Osteocyte (in vitro differentiated cells): ENCODE results near the gene MSH3. TPM values are rescaled to one million over a fixed set of nuclear protein-coding genes. Genes with fewer than 3 reads are reported as not detected.

Experiments used
- DNase-seq: peaks from one replicate; pipeline ENCODE4 v3.0.0; 2021; ENCODE audit warnings: mixed read lengths; ENCODE audit not compliant: unreplicated experiment; ENCODE audit errors: extremely low spot score
- H3K27ac Mint-ChIP-seq: one replicate; pipeline ENCODE4 v1.8.0; 2021; ENCODE audit warnings: mild to moderate bottlenecking, mixed read lengths; ENCODE audit not compliant: unreplicated experiment
- H3K27me3 Mint-ChIP-seq: one replicate; pipeline ENCODE4 v1.8.0; 2021; ENCODE audit warnings: mixed read lengths; ENCODE audit not compliant: unreplicated experiment
- H3K36me3 Mint-ChIP-seq: one replicate; pipeline ENCODE4 v1.8.0; 2021; ENCODE audit warnings: mixed read lengths; ENCODE audit not compliant: unreplicated experiment
- H3K4me1 Mint-ChIP-seq: one replicate; pipeline ENCODE4 v1.8.0; 2021; ENCODE audit warnings: mixed read lengths; ENCODE audit not compliant: unreplicated experiment
- H3K4me3 Mint-ChIP-seq: one replicate; pipeline ENCODE4 v1.8.0; 2021; ENCODE audit warnings: mild to moderate bottlenecking, moderate library complexity, mixed read lengths; ENCODE audit not compliant: unreplicated experiment
- H3K9me3 Mint-ChIP-seq: one replicate; pipeline ENCODE4 v1.8.0; 2021; ENCODE audit warnings: mixed read lengths; ENCODE audit not compliant: unreplicated experiment
- total RNA-seq: library from RNA; stranded (reverse); gene quantifications from 2 replicates; pipeline ENCODE4 v1.2.1, GENCODE V29; 2021
- TF ChIP-seq, protein P1 (sequence below): fragments of 200-600 bp; sonication (generic); IDR thresholded peaks from 2 replicates; pipeline ENCODE4 v1.5.0; 2021; ENCODE audit warnings: antibody characterized with exemption, mild to moderate bottlenecking, moderate library complexity

Gene MSH3
- total RNA-seq, 1 donor from 2014 or later, result 14.8 TPM

DNA sequence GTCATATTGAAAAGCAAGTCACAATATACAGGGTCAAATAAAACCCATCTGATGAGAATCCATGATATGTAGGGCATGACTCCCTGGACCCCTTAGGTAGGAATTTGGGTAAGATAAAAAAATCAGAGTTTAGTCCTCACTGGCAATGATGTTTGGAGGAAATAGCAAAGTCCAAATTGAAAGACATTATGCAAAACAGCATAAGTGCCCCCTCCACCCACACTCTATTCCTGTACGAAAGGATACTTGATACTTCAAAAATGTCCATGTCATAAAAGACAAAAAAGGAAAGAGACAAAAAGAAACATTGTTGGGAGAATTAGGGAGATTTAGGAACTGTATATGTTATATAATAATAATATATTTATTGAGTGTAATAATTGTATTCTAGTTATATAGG, 209.7 kb downstream of the MSH3 start:
- DNase-seq, result no peak
- H3K4me1 Mint-ChIP-seq, result peaks cover 18% of the 10 kb centered on the region
- peaks cover 14% of the 10 kb centered on the region for H3K36me3 Mint-ChIP-seq
- H3K27ac Mint-ChIP-seq, result no peak overlapping the region
- TF ChIP-seq, protein P1, sequence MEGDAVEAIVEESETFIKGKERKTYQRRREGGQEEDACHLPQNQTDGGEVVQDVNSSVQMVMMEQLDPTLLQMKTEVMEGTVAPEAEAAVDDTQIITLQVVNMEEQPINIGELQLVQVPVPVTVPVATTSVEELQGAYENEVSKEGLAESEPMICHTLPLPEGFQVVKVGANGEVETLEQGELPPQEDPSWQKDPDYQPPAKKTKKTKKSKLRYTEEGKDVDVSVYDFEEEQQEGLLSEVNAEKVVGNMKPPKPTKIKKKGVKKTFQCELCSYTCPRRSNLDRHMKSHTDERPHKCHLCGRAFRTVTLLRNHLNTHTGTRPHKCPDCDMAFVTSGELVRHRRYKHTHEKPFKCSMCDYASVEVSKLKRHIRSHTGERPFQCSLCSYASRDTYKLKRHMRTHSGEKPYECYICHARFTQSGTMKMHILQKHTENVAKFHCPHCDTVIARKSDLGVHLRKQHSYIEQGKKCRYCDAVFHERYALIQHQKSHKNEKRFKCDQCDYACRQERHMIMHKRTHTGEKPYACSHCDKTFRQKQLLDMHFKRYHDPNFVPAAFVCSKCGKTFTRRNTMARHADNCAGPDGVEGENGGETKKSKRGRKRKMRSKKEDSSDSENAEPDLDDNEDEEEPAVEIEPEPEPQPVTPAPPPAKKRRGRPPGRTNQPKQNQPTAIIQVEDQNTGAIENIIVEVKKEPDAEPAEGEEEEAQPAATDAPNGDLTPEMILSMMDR, result no peak
- peaks cover 5% of the 10 kb centered on the region for H3K9me3 Mint-ChIP-seq
- no peak overlapping the region for H3K4me3 Mint-ChIP-seq
- no peaks in the 10 kb centered on the region for H3K27me3 Mint-ChIP-seq

DNA sequence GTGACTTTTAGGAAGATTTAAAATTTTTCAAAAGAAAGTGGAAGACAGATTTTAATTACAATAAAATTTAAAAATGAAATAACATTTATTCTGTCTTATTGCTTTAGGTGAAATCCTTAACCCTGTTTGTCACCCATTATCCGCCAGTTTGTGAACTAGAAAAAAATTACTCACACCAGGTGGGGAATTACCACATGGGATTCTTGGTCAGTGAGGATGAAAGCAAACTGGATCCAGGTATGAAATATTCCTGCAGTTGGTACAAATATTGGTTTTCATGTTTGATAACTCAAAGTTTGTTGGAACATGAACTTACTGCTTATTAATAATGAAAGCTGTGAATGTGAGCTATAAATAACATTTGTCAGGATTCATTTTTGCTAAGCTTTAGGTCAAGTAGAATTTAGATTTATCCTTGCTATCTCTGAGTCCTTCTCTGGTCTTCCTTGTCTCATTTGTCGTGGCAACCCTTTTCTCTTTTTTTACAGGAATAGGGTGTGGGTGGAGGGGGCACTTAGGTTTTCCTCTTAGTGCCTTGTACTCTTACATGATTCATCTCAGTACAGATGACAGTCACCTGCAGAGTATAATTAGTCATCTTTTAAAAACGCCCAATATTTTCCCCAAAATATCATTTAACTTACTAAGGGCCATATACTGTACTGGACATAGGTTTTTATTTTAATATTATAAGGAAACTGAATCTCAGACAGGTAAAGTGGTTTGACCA, 210.4 kb downstream of the MSH3 start:
- H3K4me1 Mint-ChIP-seq, result peaks cover 18% of the 10 kb centered on the region
- peaks cover 5% of the 10 kb centered on the region for H3K9me3 Mint-ChIP-seq
- H3K27me3 Mint-ChIP-seq, result no peaks in the 10 kb centered on the region

GRCh38 chr5:80865551-80865950, 211.1 kb downstream of the MSH3 start:
- DNase-seq, result no peak
- Mint-ChIP-seq H3K4me3 (no peak overlapping the region), H3K27ac (no peak overlapping the region), H3K9me3 (peaks cover 3% of the 10 kb centered on the region), H3K4me1 (peaks cover 16% of the 10 kb centered on the region), H3K27me3 (no peaks in the 10 kb centered on the region), H3K36me3 (peaks cover 16% of the 10 kb centered on the region)
- TF ChIP-seq, protein P1, result no peak

More for the DNA sequence above, 210.4 kb downstream of the MSH3 start:
- H3K4me3 Mint-ChIP-seq, result no peak overlapping the region
- no peak overlapping the region for H3K27ac Mint-ChIP-seq
- TF ChIP-seq, protein P1, result no peak
- peaks cover 16% of the 10 kb centered on the region for H3K36me3 Mint-ChIP-seq
- no peak for DNase-seq

- Mint-ChIP-seq H3K27me3 (no peaks in the 10 kb centered on the region), H3K27ac (no peak overlapping the region), H3K9me3 (no peaks in the 10 kb centered on the region), H3K4me1 (peaks cover 8% of the 10 kb centered on the region), H3K36me3 (peaks cover 10% of the 10 kb centered on the region), H3K4me3 (no peak overlapping the region)
- TF ChIP-seq, protein P1, result no peak
- no peak for DNase-seq
Measured at GRCh38 chr5:80866371-80866770, 211.9 kb downstream of the MSH3 start.

GRCh38 chr5:80867233-80867632, 212.8 kb downstream of the MSH3 start:
- peaks cover 8% of the 10 kb centered on the region for H3K4me1 Mint-ChIP-seq
- H3K27ac Mint-ChIP-seq, result no peak overlapping the region
- no peak for DNase-seq
- no peak overlapping the region for H3K4me3 Mint-ChIP-seq
- no peaks in the 10 kb centered on the region for H3K9me3 Mint-ChIP-seq
- TF ChIP-seq, protein P1, result no peak
- H3K36me3 Mint-ChIP-seq, result peaks cover 10% of the 10 kb centered on the region
- no peaks in the 10 kb centered on the region for H3K27me3 Mint-ChIP-seq
